H9 (cell line): Measurements from ENCODE around the gene UBE2V1. TPM values are rescaled to one million over a fixed set of nuclear protein-coding genes. Genes with fewer than 3 reads are reported as not detected.

Source experiments
- DNase-seq: peaks from one replicate; pipeline ENCODE4 v3.0.0-alpha.2; 2017
- H2AFZ ChIP-seq: one replicate; pipeline ENCODE4 v1.6.1; 2013; ENCODE audit warnings: mild to moderate bottlenecking, low read length, control low read depth, moderate library complexity
- H2AK5ac ChIP-seq: 2 replicates; pipeline ENCODE4 v1.6.1; 2013; ENCODE audit warnings: low read length, control low read depth, mixed read lengths; ENCODE audit not compliant: insufficient read length
- H2BK120ac ChIP-seq: one replicate; pipeline ENCODE4 v1.6.1; 2013; ENCODE audit warnings: low read depth, mild to moderate bottlenecking, low read length, control low read depth, inconsistent platforms; ENCODE audit not compliant: poor library complexity, severe bottlenecking
- H2BK12ac ChIP-seq: 2 replicates; pipeline ENCODE4 v1.6.1; 2013; ENCODE audit warnings: low read length, control low read depth, mixed read lengths, low read depth; ENCODE audit not compliant: insufficient read length
- H2BK15ac ChIP-seq: 2 replicates; pipeline ENCODE4 v1.6.1; 2013; ENCODE audit warnings: low read depth, low read length, control low read depth
- H2BK20ac ChIP-seq: one replicate; pipeline ENCODE4 v1.6.1; 2013; ENCODE audit warnings: low read depth, mild to moderate bottlenecking, low read length, control low read depth, inconsistent platforms; ENCODE audit not compliant: poor library complexity, severe bottlenecking
- H2BK5ac ChIP-seq: 2 replicates; pipeline ENCODE4 v1.6.1; 2013; ENCODE audit warnings: low read length, control low read depth, mixed read lengths; ENCODE audit not compliant: insufficient read length
- H3K14ac ChIP-seq: 2 replicates; pipeline ENCODE4 v1.6.1; 2013; ENCODE audit warnings: low read length, control low read depth; ENCODE audit not compliant: insufficient read depth
- H3K18ac ChIP-seq: 2 replicates; pipeline ENCODE4 v1.6.1; 2013; ENCODE audit warnings: low read depth, mild to moderate bottlenecking, mixed read lengths, low read length, control low read depth; ENCODE audit not compliant: insufficient read length
- H3K23ac ChIP-seq: 2 replicates; pipeline ENCODE4 v1.6.1; 2013; ENCODE audit warnings: low read length, control low read depth, mixed read lengths, low read depth; ENCODE audit not compliant: insufficient read length
- H3K23me2 ChIP-seq: 2 replicates; pipeline ENCODE4 v1.6.1; 2013; ENCODE audit warnings: low read depth, mild to moderate bottlenecking, mixed read lengths, low read length, control low read depth; ENCODE audit not compliant: insufficient read length, poor library complexity, severe bottlenecking
- H3K27ac ChIP-seq: 2 replicates; pipeline ENCODE4 v1.5.1; 2013; ENCODE audit warnings: low read length, control low read depth, mixed read lengths, low read depth; ENCODE audit not compliant: insufficient read length
- H3K27me3 ChIP-seq: 2 replicates; pipeline ENCODE4 v1.6.1; 2013; ENCODE audit warnings: low read length, control low read depth, inconsistent platforms; ENCODE audit not compliant: insufficient read depth
- H3K4ac ChIP-seq: 2 replicates; pipeline ENCODE4 v1.6.1; 2013; ENCODE audit warnings: low read depth, mild to moderate bottlenecking, control low read depth, inconsistent platforms, low read length, moderate library complexity
- H3K4me1 ChIP-seq: 2 replicates; pipeline ENCODE4 v1.6.1; 2013; ENCODE audit warnings: low read length, control low read depth, inconsistent platforms; ENCODE audit not compliant: insufficient read depth
- H3K4me2 ChIP-seq: 2 replicates; pipeline ENCODE4 v1.6.1; 2013; ENCODE audit warnings: low read length, control low read depth, mixed read lengths; ENCODE audit not compliant: insufficient read length, insufficient read depth
- H3K56ac ChIP-seq: 2 replicates; pipeline ENCODE4 v1.6.1; 2013; ENCODE audit warnings: low read depth, mild to moderate bottlenecking, mixed read lengths, low read length, control low read depth; ENCODE audit not compliant: insufficient read length
- H3K79me1 ChIP-seq: 2 replicates; pipeline ENCODE4 v1.6.1; 2013; ENCODE audit warnings: low read depth, mild to moderate bottlenecking, moderate library complexity, low read length, control low read depth, inconsistent platforms; ENCODE audit not compliant: insufficient read depth, poor library complexity, severe bottlenecking
- H3K79me2 ChIP-seq: 2 replicates; pipeline ENCODE4 v1.6.1; 2013; ENCODE audit warnings: low read length, control low read depth, inconsistent platforms; ENCODE audit not compliant: insufficient read depth
- H3K9ac ChIP-seq: 2 replicates; pipeline ENCODE4 v1.6.1; 2013; ENCODE audit warnings: low read length, control low read depth, mixed read lengths; ENCODE audit not compliant: insufficient read length; ENCODE audit errors: extremely low read depth
- H3K9me3 ChIP-seq: one replicate; pipeline ENCODE4 v1.6.1; 2013; ENCODE audit warnings: low read depth, low read length, inconsistent platforms; ENCODE audit not compliant: control insufficient read depth
- H3T11ph ChIP-seq: one replicate; pipeline ENCODE4 v1.6.1; 2013; ENCODE audit warnings: mild to moderate bottlenecking, low read length, control low read depth, inconsistent platforms
- H4K20me1 ChIP-seq: one replicate; pipeline ENCODE4 v1.6.1; 2013; ENCODE audit not compliant: control insufficient read depth, insufficient read length, insufficient read depth
- H4K5ac ChIP-seq: 2 replicates; pipeline ENCODE4 v1.6.1; 2013; ENCODE audit warnings: low read depth, mild to moderate bottlenecking, mixed read lengths, low read length, control low read depth; ENCODE audit not compliant: insufficient read length
- H4K8ac ChIP-seq: replicated peaks from 2 replicates; pipeline ENCODE4 v1.6.1; 2013; ENCODE audit warnings: low read length, control low read depth, mixed read lengths, low read depth; ENCODE audit not compliant: insufficient read length
- H4K91ac ChIP-seq: 2 replicates; pipeline ENCODE4 v1.6.1; 2013; ENCODE audit warnings: low read depth, mild to moderate bottlenecking, moderate library complexity, mixed read lengths, low read length, control low read depth; ENCODE audit not compliant: insufficient read length
- H3K27ac Mint-ChIP-seq, 3 experiments: 2 replicates in 2 of 3; 3 replicates in 1 of 3; pipeline ENCODE4 v1.8.0; 2020 to 2021; ENCODE audit warnings: mixed read lengths in 3 of 3, mild to moderate bottlenecking in 1 of 3, moderate library complexity in 1 of 3
- H3K27me3 Mint-ChIP-seq: 2 replicates; pipeline ENCODE4 v1.8.0; 2021; ENCODE audit warnings: low read depth, mild to moderate bottlenecking, moderate library complexity, mixed read lengths
- H3K36me3 Mint-ChIP-seq, 3 experiments: 2 replicates in 2 of 3; 3 replicates in 1 of 3; pipeline ENCODE4 v1.8.0; 2020 to 2021; ENCODE audit warnings: low read depth in 3 of 3, mixed read lengths in 3 of 3; ENCODE audit not compliant: insufficient read depth in 1 of 3
- H3K4me1 Mint-ChIP-seq, 2 experiments: 2 replicates each; pipeline ENCODE4 v1.8.0; 2020; ENCODE audit warnings: mixed read lengths in 2 of 2
- H3K4me3 Mint-ChIP-seq, 2 experiments: 2 replicates in 1 of 2; 3 replicates in 1 of 2; pipeline ENCODE4 v1.8.0; 2020 to 2021; ENCODE audit warnings: mild to moderate bottlenecking in 2 of 2, mixed read lengths in 2 of 2, moderate library complexity in 1 of 2
- H3K9me3 Mint-ChIP-seq, 2 experiments: 2 replicates in 1 of 2; 3 replicates in 1 of 2; pipeline ENCODE4 v1.8.0; 2020; ENCODE audit warnings: mild to moderate bottlenecking in 2 of 2, mixed read lengths in 2 of 2, moderate library complexity in 1 of 2
- WGBS: extraction: QIAGEN DNeasy Blood & Tissue Kit; methylation state at CpG from one replicate; pipeline ENCODE4 v1.1.7; 2013; ENCODE audit warnings: missing lambda C conversion rate, low lambda C conversion rate, mixed read lengths; ENCODE audit not compliant: insufficient read length; ENCODE audit errors: extremely low coverage; 5-methylcytosine and 5-hydroxymethylcytosine counted together
- total RNA-seq: library from RNA; stranded (reverse); gene quantifications from 2 replicates; pipeline ENCODE4 v1.2.1, GENCODE V29; 2021
- TF ChIP-seq, protein P1 (sequence below): fragments of 200-600 bp; sonication (generic); conservative IDR thresholded peaks from 3 replicates; pipeline ENCODE4 v1.8.0; 2021; ENCODE audit warnings: antibody characterized with exemption, mild to moderate bottlenecking

Gene UBE2V1
- total RNA-seq, 1 experiment from 2014 or later: 152 TPM

- no peak overlapping the region for H3K4me2 ChIP-seq
Measured at GRCh38 chr20:50110141-50111047, 2.6 kb downstream of the UBE2V1 start.

More at GRCh38 chr20:50110141-50111047, 2.6 kb downstream of the UBE2V1 start:
- Histone ChIP-seq H2BK15ac (no peak overlapping the region), H3K4me1 (peaks cover 6% of the 10 kb centered on the region), H4K8ac (no peak overlapping the region), H2AFZ (no peak overlapping the region), H3T11ph (no peak overlapping the region), H4K20me1 (peaks cover 2% of the 10 kb centered on the region), H3K14ac (no peak overlapping the region), H3K79me2 (peaks cover 55% of the 10 kb centered on the region; the same call in 1 of the 2 replicates), H3K79me1 (peaks cover 7% of the 10 kb centered on the region), H2BK5ac (no peak overlapping the region), H3K18ac (no peak overlapping the region), H3K4ac (no peak overlapping the region), H4K5ac (no peak overlapping the region), H3K9ac (no peak overlapping the region), H3K23ac (no peak overlapping the region), H3K27me3 (no peaks in the 10 kb centered on the region), H2BK20ac (no peak overlapping the region), H3K27ac (no peak overlapping the region), H2AK5ac (no peak overlapping the region), H2BK12ac (no peak overlapping the region), H3K23me2 (peaks cover 17% of the 10 kb centered on the region), H3K9me3 (no peaks in the 10 kb centered on the region), H2BK120ac (no peak overlapping the region), H3K56ac (no peak overlapping the region), H4K91ac (no peak overlapping the region)
- Mint-ChIP-seq H3K4me1 (peaks cover 52 to 64% of the 10 kb centered on the region in 2 experiments), H3K27ac (peak overlapping the region; percentile 2 to 80 (median 40); a peak in 5 of 7 replicates), H3K27me3 (no peaks in the 10 kb centered on the region), H3K4me3 (peak overlapping the region in 1 of 2 experiments; percentile 14; a peak in 1 of 5 replicates), H3K36me3 (peaks cover 2 to 26% (median 17%) of the 10 kb centered on the region in 3 experiments; a peak in 5 of 7 replicates), H3K9me3 (no peaks in the 10 kb centered on the region)
- TF ChIP-seq, protein P1, sequence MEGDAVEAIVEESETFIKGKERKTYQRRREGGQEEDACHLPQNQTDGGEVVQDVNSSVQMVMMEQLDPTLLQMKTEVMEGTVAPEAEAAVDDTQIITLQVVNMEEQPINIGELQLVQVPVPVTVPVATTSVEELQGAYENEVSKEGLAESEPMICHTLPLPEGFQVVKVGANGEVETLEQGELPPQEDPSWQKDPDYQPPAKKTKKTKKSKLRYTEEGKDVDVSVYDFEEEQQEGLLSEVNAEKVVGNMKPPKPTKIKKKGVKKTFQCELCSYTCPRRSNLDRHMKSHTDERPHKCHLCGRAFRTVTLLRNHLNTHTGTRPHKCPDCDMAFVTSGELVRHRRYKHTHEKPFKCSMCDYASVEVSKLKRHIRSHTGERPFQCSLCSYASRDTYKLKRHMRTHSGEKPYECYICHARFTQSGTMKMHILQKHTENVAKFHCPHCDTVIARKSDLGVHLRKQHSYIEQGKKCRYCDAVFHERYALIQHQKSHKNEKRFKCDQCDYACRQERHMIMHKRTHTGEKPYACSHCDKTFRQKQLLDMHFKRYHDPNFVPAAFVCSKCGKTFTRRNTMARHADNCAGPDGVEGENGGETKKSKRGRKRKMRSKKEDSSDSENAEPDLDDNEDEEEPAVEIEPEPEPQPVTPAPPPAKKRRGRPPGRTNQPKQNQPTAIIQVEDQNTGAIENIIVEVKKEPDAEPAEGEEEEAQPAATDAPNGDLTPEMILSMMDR: no peak
- no peak for DNase-seq
- no CpG with 5 or more reads among the region's 4 CpGs for WGBS
